HS-5 (cell line): ENCODE results near the gene DPM2.

ENCODE experiments used
- DNase-seq: peaks from one replicate; pipeline ENCODE4 v3.0.0-alpha.2; 2012; ENCODE audit warnings: low read depth

DPM2 gene

DNA sequence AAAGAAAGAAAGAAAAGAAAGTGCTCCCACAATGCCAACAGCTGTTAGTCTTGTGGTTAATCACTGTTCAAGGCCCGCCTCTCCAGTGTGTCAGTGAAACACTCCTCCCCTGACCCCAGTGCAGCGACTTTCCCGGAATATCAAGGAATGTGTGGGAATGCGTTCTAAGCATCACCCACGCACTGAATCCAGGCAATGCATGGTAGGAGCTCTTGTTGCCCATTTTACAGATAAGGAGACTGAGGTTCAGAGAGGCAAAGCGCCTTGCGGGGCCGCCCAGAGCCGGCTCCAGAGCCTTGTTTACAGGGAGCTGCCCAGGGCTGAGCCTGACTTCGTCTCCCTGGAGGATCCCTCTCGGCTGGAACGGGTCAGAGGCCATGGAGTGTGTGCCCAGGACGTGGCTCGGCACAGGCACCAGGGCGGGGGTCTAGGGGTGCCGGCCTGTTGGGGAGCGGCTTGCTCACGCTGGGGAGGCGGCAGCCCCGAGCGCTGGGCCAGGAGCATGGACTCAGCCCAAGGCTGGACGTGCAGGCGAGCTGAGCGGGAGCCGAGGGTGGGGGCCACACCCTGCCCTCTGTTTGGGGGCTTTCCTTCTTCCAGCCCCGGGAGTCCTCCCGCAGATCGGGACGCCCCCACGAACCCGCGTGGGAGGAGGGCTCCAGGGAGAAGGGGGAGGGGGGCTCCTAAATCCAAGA, 39.1 kb downstream of the DPM2 start:
- DNase-seq = no peak

- no peak for DNase-seq
Observed at GRCh38 chr9:127897193-127897692, 40.4 kb downstream of the DPM2 start.

- no peak for DNase-seq
Observed at GRCh38 chr9:127896395-127897192, 41.1 kb downstream of the DPM2 start.

- no peak for DNase-seq
Observed at GRCh38 chr9:127895811-127896210, 41.8 kb downstream of the DPM2 start.

DNA sequence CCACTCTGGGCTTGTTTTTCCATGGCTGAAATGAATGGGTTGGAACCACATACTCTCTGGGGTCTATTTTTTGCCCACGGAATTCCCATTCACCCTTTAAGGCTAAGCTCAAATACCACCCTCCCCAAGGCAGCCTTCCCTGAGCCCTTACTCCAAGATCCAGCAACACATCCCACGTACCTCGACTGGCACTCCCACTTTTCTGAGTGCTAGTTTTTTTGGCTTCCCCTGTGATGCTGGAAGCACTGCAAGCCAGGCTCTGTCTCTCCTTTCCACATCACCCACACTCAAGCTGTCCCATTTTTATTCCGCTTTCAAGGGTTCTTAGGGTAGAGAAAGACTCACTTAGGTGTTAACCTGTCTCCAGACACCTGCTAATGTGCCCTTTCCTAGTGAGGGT, 44.3 kb downstream of the DPM2 start:
- DNase-seq = no peak

GRCh38 chr9:127892831-127893230, 44.8 kb downstream of the DPM2 start:
- DNase-seq = no peak

- DNase-seq = no peak
Observed at GRCh38 chr9:127890053-127890452, 47.6 kb downstream of the DPM2 start.

DNA sequence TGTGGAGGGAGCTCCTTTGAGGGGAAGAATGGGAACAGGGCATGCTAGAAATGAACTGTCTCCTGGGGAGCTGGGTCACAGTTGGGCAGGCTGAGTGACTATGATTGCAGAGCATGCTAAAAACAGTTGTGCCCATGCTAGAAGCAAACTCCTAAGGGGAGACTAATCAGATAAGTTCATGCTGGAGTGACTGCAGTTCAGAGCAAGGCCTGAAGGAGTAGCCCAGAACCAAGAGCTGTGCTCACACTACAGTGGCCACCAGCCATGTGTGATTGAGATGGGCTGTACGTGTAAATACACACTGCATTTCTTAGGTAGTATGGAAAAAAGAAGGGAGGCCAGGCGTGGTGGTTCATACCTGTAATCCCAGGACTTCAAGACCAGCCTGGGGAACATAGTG, 49.9 kb downstream of the DPM2 start:
- DNase-seq = no peak

DNA sequence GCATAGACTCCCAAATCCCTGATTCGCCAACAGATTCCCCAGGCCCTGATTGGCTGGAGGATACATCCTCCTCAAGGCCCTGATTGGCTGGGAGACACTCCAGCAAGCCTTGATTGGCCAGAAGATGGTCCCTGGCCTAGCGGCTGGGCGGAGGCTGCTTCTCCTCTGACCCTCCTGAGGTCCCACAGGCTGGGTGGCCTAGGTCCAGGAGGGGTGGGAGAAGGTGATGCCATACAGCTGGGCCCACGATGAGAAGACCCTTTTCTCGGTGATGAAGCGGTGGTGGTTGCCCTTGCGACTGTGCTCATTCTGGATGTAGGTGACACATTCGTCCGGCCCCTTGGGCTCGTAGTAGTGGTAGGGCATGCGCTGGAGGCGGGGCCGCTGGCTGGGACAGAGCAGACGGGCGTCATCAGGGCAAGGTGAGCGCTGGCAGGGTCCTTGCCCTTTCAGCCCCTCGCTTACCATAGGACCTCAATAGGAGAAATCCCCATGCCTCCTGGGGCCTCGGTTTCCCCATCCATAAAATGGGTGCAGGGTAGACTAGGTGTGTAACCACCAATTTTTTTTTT, 51.2 kb downstream of the DPM2 start:
- no peak for DNase-seq

DNA sequence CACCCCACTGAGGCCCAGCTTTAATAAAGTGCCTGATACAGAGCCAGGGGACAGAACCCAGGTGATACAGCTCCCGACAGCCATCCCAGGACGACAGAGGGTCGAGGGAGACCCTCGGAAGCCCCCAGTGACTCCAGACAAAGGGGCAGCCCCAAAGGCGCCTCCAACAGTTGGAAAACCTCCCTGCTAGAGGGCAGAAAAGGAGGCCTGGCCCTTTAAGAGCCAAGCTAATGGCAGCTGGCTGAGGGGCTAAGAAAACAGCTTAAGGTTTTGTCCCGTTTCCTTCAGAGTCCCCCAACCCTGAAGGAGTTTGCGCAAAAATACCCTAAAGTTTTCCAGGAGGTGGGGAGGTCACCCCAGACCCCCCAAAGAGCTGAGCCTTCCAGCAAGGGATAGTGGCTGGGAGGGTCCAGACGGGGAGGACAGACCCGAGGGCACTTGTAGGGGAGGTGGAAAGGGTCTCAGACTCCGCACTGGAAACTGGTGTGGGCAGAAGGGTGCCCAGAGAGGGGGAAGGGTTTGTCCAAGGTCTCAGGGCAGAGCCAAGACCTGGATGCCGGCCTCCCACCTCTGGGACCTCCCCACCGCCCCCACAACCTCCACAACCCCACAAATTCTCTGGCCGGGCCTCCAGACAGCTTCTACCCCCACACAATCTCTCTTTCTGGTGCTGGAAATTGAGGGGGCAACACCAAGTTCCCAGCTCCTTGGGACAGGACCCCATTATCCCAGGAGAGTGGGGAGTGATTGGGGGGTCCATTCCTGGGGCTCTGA, 52.0 kb downstream of the DPM2 start:
- DNase-seq = no peak
